Muscle of arm (tissue), 14 donors: Measurements from ENCODE around the gene RAD54L2. TPM values are rescaled to one million over a fixed set of nuclear protein-coding genes. Genes with fewer than 3 reads are reported as not detected.
A peak's percentile ranks its signal among the peaks of the same experiment; 100 is the strongest.
"Not testable (repeated sequence)": the region's sequence is repeated elsewhere in the genome, so short reads cannot be mapped to it uniquely, and the experiment has no call there.

Source experiments
- DNase-seq: peaks from one replicate; pipeline ENCODE4 v3.0.0-alpha.2; 2013
- long read RNA-seq, 11 donors: transcript quantifications; one replicate each; lab custom pipeline, GENCODE V29; 2026
- polyA plus RNA-seq, 12 donors: library from polyadenylated mRNA; unstranded; fragments of 120-200 nt; gene quantifications; one replicate each; pipeline ENCODE4 v1.2.1, GENCODE V29; 2013; ENCODE audit not compliant: insufficient read length in 12 of 12

RAD54L2 gene, protein sequence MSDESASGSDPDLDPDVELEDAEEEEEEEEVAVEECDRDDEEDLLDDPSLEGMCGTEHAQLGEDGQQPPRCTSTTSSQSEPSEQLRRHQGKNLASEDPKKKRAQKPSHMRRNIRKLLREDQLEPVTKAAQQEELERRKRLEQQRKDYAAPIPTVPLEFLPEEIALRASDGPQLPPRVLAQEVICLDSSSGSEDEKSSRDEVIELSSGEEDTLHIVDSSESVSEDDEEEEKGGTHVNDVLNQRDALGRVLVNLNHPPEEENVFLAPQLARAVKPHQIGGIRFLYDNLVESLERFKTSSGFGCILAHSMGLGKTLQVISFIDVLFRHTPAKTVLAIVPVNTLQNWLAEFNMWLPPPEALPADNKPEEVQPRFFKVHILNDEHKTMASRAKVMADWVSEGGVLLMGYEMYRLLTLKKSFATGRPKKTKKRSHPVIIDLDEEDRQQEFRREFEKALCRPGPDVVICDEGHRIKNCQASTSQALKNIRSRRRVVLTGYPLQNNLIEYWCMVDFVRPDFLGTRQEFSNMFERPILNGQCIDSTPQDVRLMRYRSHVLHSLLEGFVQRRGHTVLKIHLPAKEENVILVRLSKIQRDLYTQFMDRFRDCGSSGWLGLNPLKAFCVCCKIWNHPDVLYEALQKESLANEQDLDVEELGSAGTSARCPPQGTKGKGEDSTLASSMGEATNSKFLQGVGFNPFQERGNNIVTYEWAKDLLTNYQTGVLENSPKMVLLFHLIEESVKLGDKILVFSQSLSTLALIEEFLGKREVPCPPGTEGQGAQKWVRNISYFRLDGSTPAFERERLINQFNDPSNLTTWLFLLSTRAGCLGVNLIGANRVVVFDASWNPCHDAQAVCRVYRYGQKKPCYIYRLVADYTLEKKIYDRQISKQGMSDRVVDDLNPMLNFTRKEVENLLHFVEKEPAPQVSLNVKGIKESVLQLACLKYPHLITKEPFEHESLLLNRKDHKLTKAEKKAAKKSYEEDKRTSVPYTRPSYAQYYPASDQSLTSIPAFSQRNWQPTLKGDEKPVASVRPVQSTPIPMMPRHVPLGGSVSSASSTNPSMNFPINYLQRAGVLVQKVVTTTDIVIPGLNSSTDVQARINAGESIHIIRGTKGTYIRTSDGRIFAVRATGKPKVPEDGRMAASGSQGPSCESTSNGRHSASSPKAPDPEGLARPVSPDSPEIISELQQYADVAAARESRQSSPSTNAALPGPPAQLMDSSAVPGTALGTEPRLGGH (N-terminal part only)
- polyA plus RNA-seq: 10 to 100 TPM in 5 of 12 donors, 1 to 10 TPM in 6, not detected in 1; 8.5 to 13.6 (median 9.1) TPM
- long read RNA-seq, donor 1, partial matches to known transcripts: 8 of 8 reads
- long read RNA-seq, donor 1, other reads (novel, unspliced or antisense): 0 of 8 reads
- long read RNA-seq, donor 2: 0 reads
- long read RNA-seq, donor 3, partial matches to known transcripts: 0 of 1 reads
- long read RNA-seq, donor 3, other reads (novel, unspliced or antisense): 0 of 1 reads
- long read RNA-seq, donor 4: 0 reads
- long read RNA-seq, donor 5: 0 reads
- long read RNA-seq, donor 6: 0 reads
- long read RNA-seq, donor 7, partial matches to known transcripts: 6 of 6 reads
- long read RNA-seq, donor 7, other reads (novel, unspliced or antisense): 0 of 6 reads
- long read RNA-seq, donor 8, partial matches to known transcripts: 43 of 43 reads
- long read RNA-seq, donor 8, other reads (novel, unspliced or antisense): 0 of 43 reads
- long read RNA-seq, donor 9: 0 reads
- long read RNA-seq, donor 10: 0 reads
- long read RNA-seq, donor 11: 0 reads

- DNase-seq: peak; percentile 83
Measured at GRCh38 chr3:51538459-51539290, at the start of gene RAD54L2. TSS of gene RAD54L2 (plus strand) at chr3:51538719. CDS start at chr3:51590421, 51,702 bp downstream.

- DNase-seq: peak; percentile 93
Measured at GRCh38 chr3:51498876-51499738, 39.4 kb upstream of the RAD54L2 start.

GRCh38 chr3:51500632-51501131 is 37.8 kb upstream of the RAD54L2 start:
- no peak for DNase-seq

DNA sequence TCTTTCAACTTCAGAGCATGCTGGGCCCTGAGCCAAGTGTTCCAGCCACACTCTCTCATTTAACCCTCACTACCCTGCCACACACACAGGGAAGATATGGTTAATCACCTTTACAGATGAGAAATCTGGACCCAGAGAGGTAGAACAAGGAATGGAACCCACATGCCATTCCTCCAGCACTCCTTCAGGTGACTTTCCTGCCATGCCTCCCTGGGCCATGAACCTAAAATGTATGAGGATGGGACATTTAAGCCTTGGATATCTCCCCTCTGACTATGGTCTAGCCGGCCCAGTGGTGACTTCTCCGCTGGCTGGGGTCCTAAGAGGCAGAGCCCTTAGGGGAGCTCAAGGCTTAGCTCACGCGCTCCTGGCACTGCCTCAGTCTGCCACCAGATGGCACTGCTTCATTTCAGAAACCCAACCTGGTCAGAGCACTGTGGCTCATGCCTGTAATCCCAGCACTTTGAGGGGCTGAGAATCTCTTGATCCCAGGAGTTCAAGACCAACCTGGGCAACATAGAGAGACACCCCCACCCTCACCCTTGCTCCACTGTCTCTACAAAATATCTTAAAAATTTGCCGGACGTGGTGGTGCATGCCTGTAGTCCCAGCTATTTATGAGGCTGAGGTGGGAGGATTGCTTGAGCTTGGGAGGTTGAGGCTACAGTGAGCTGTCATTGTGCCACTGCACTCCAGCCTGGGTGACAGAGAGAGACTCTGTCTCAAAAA is 36.5 kb upstream of the RAD54L2 start:
- DNase-seq: peak; percentile 82

GRCh38 chr3:51502562-51502910 is 36.0 kb upstream of the RAD54L2 start:
- no peak for DNase-seq

DNA sequence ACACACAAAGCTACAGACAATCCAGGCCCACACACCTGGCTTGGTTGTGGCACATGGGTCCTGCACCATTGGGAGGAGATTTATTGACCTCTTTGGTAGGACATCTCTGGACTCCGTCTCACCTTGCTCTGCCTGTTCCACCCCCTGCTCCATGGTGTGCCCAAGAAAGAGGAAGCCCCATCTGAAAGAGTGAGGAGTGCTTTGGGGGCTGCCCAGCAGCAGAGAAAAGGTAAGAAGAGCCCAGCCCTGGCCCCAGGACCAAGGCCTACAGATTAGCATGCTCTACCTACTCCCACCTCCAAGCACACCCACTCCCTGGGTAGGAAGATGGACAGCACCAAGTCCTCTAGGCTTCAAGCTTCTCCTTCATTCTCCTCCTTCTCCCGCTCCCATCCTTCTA is 35.5 kb upstream of the RAD54L2 start:
- DNase-seq: no peak

DNA sequence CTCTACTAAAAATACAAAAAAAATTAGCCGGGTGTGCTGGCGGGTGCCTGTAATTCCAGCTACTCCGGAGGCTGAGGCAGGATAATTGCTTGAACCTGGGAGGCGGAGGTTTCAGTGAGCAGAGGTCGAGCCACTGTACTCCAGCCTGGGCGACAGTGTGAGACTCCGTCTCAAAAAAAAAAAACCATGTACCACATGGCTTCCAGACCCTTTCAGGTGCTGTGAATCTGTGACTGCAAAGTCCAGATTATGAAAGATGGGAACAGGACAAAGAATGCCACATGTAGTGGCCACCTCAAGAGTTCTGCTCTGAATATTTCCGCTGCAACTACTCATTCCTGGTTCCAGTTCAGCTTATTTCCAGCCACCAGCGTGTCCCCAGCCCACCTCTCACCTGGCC is 30.3 kb upstream of the RAD54L2 start:
- no peak for DNase-seq

DNA sequence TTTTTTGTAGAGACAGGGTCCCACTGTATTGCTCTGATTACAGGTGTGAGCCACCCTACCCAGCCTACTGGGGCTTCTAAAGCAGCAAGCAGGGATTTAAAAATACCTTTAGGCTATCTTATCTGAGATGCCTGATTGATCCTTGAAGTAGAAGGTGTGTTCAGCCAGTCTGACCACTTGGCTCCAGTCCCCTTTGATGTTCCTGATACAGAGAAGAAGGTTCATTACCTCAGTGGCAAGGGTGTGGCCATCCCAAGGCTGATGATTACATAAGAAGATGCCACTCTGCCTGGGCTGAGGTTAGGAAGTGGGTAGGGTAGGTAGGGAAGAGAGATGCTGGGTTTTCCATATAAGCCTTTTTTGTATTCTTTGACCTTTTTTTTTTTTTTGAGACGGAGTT is 27.5 kb upstream of the RAD54L2 start:
- no peak for DNase-seq

DNA sequence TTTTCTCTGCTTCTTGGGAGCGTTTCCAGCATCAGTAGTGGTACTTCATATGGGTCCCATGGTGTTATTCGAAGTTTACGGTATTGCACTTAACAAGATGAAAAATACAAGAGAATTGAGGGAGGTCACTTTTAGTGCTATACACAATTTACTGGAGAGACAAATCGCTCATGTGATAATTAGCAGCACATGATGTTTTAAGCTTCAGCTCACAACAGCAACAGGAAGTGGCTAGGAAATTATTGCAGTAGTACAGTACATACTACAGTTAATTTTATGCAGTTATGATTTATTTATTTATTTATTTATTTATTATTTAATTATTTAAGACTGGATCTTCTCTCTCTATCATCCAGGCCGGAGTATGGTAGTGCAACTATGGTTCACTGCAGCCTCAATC is 24.3 kb upstream of the RAD54L2 start:
- no peak for DNase-seq

DNA sequence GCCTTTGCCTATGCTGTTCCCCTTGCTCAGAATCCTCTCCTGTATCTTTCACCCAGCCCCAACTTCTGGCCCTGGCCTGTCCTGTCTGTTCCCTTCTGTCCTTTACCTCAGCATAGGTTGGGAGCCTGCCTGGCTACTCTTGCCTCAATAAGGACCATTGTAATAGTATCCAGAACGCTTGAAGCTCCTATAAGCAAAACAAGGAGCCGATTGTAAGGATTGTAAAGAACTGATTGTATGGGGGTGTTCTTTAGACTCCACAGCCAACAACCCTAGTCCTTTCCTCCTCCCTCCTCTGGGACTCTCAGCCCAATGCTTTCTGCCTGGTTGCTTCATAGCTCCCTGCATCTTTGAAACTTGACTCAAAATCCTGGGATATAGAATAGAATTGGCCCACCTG is 18.7 kb upstream of the RAD54L2 start:
- no peak for DNase-seq

GRCh38 chr3:51520906-51521730 is 17.4 kb upstream of the RAD54L2 start:
- not testable (repeated sequence) for DNase-seq

DNA sequence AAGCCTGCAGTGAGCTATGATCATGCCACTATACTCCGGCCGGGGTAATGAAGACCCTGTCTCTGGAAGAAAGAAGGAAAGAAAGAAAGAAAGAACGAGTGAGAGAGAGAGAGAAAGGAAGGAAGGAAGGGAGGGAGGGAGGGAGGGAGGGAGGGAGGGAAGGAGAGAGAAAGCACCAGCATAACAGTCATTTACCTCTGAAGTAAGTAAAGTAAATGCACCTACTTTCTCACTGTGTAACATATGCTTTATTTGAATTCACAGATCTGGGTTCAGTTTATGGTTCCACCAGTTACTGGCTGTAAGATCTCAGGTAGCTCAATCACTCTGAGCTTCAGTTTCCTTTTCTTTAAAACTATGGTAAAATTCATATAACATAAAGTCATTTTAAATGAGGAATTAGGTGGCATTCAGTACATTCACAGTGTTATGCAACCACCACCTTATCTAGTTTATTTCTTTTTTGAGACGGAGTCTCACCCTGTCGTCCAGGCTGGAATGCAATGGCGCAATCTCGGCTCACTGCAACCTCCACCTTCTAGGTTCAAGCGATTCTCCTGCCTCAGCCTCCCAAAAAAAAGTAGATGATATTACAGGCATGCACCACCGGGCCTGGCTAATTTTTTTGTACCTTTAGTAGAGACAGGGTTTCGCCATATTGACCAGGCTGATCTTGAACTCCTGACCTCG is 16.1 kb upstream of the RAD54L2 start:
- DNase-seq: no peak

GRCh38 chr3:51524874-51525273 is 13.6 kb upstream of the RAD54L2 start:
- not testable (repeated sequence) for DNase-seq

DNA sequence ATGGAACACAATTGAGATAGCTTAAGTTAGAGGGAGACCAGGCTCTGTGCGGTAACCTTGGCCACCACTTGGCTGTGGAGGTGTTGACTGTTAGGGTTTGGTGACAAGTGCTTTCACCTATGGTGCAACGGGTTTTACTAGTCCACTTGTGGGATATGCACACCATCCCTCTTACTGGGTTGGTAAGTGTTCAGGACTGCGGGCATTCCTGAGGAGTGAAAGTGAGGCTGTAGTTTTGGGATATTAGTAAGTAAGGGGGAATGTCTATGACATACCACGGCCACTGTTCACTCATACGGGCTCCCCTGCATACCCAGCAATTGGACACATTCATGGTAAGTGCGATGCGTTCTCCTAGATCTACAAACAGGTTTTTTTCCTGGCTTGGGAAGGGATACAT is 8.0 kb upstream of the RAD54L2 start:
- DNase-seq: no peak

- no peak for DNase-seq
Measured at GRCh38 chr3:51535146-51536019, 3.1 kb upstream of the RAD54L2 start.
